Endothelial cell (in vitro differentiated cells): ENCODE data around the gene CERKL. TPM values are rescaled to one million over a fixed set of nuclear protein-coding genes. Genes with fewer than 3 reads are reported as not detected.

ENCODE experiments used
- DNase-seq: peaks from one replicate; pipeline ENCODE4 v3.0.0; 2021; ENCODE audit warnings: low spot score
- H3K27ac Mint-ChIP-seq: one replicate; pipeline ENCODE4 v1.8.0; 2021; ENCODE audit warnings: mixed read lengths, inconsistent platforms; ENCODE audit not compliant: unreplicated experiment
- H3K27me3 Mint-ChIP-seq: one replicate; pipeline ENCODE4 v1.8.0; 2021; ENCODE audit warnings: mild to moderate bottlenecking, moderate library complexity, mixed read lengths, inconsistent platforms; ENCODE audit not compliant: unreplicated experiment
- H3K36me3 Mint-ChIP-seq: one replicate; pipeline ENCODE4 v1.8.0; 2021; ENCODE audit warnings: mild to moderate bottlenecking, low read depth, mixed read lengths, inconsistent platforms; ENCODE audit not compliant: unreplicated experiment
- H3K4me1 Mint-ChIP-seq: one replicate; pipeline ENCODE4 v1.8.0; 2021; ENCODE audit warnings: mild to moderate bottlenecking, mixed read lengths, inconsistent platforms; ENCODE audit not compliant: unreplicated experiment
- H3K4me3 Mint-ChIP-seq: one replicate; pipeline ENCODE4 v1.8.0; 2021; ENCODE audit warnings: mild to moderate bottlenecking, mixed read lengths, inconsistent platforms; ENCODE audit not compliant: unreplicated experiment
- H3K9me3 Mint-ChIP-seq: one replicate; pipeline ENCODE4 v1.8.0; 2021; ENCODE audit warnings: mixed read lengths, inconsistent platforms; ENCODE audit not compliant: unreplicated experiment
- total RNA-seq: library from RNA; stranded (reverse); fragmentation: NEBNext Ultra II Directional; extraction: Animal tissue kit (Norgen Biotek cat#: 25700); gene quantifications from one replicate; pipeline ENCODE4 v1.2.1, GENCODE V29; 2021; ENCODE audit not compliant: unreplicated experiment
- TF ChIP-seq, protein P1 (sequence below): fragments of 200-600 bp; sonication (generic); IDR thresholded peaks from one replicate; pipeline ENCODE4 v1.5.0; 2021; ENCODE audit warnings: antibody characterized with exemption; ENCODE audit not compliant: unreplicated experiment

The CERKL gene
- total RNA-seq, 1 donor from 2014 or later, result 0.08 TPM

DNA sequence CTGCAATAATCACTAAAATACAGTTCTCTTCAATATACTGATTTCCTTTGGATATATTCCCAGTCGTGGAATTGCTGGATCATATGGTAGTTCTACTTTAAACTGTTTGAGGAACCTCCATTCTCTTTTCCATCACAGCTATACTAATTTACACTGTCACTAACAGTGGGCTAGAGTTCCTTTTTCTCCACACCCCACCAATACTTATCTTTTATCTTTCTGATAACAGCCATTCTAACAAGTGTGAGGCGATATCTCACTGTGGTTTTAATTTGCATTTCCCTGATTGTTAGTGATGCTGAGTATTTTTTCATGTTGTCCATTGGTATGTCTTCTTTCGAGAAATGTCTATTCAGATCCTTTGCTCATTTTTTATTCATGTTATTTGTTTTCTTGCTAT, 68.4 kb downstream of the CERKL start:
- Mint-ChIP-seq H3K4me1 (peaks cover 3% of the 10 kb centered on the region), H3K4me3 (no peak overlapping the region), H3K36me3 (no peaks in the 10 kb centered on the region), H3K27ac (no peak overlapping the region), H3K27me3 (no peaks in the 10 kb centered on the region), H3K9me3 (no peaks in the 10 kb centered on the region)
- TF ChIP-seq, protein P1, sequence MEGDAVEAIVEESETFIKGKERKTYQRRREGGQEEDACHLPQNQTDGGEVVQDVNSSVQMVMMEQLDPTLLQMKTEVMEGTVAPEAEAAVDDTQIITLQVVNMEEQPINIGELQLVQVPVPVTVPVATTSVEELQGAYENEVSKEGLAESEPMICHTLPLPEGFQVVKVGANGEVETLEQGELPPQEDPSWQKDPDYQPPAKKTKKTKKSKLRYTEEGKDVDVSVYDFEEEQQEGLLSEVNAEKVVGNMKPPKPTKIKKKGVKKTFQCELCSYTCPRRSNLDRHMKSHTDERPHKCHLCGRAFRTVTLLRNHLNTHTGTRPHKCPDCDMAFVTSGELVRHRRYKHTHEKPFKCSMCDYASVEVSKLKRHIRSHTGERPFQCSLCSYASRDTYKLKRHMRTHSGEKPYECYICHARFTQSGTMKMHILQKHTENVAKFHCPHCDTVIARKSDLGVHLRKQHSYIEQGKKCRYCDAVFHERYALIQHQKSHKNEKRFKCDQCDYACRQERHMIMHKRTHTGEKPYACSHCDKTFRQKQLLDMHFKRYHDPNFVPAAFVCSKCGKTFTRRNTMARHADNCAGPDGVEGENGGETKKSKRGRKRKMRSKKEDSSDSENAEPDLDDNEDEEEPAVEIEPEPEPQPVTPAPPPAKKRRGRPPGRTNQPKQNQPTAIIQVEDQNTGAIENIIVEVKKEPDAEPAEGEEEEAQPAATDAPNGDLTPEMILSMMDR, result no peak
- no peak for DNase-seq

DNA sequence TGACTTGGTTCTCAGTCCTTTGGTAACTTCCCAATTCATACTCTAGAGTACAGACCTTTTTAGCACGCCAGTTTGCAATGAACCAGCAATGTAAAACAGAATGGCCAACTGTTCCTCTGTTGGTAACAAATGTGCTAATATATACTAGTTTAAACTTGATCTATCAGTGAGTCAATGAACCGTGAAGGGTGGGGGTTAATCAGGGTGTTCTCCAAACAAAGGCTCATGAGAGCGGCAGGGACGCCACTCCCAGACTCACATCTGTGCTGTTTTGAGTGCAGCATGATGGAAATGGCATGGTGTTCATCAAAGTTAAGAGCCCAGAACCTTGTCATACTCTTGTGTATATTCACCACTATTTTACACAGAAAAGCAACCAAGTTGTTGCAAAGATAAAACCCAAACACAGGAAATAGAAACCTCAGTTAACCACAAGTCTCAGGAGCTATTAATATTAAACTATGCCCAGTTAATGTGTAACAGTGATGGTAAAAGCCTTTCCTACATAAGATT, 70.3 kb downstream of the CERKL start:
- Mint-ChIP-seq H3K27me3 (no peaks in the 10 kb centered on the region), H3K4me1 (peaks cover 3% of the 10 kb centered on the region), H3K36me3 (no peaks in the 10 kb centered on the region), H3K9me3 (no peaks in the 10 kb centered on the region), H3K4me3 (no peak overlapping the region), H3K27ac (no peak overlapping the region)
- no peak for DNase-seq
- TF ChIP-seq, protein P1, result no peak

DNA sequence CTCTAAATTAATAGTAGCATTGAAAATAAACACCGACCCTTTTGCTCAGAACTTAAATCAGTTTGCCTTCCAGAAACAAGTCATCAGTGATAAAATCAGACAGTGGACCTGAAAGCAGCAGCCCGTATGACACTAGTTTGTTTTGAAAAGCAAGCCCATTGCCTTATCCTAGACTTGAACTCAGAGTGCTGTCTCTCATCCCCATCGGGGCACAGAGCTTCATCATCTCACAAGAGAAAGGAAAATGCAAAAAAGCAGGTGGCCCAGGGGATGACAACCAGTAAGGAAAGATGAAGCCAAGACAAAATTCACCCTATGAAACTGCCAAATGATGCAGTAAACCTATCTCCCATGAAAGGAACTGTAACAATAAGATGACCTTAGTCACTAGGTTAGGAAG, 71.2 kb downstream of the CERKL start:
- H3K27ac Mint-ChIP-seq, result no peak overlapping the region
- no peak for DNase-seq
- no peaks in the 10 kb centered on the region for H3K36me3 Mint-ChIP-seq
- peaks cover 3% of the 10 kb centered on the region for H3K4me1 Mint-ChIP-seq
- no peaks in the 10 kb centered on the region for H3K9me3 Mint-ChIP-seq
- TF ChIP-seq, protein P1, result no peak
- no peak overlapping the region for H3K4me3 Mint-ChIP-seq
- H3K27me3 Mint-ChIP-seq, result no peaks in the 10 kb centered on the region

DNA sequence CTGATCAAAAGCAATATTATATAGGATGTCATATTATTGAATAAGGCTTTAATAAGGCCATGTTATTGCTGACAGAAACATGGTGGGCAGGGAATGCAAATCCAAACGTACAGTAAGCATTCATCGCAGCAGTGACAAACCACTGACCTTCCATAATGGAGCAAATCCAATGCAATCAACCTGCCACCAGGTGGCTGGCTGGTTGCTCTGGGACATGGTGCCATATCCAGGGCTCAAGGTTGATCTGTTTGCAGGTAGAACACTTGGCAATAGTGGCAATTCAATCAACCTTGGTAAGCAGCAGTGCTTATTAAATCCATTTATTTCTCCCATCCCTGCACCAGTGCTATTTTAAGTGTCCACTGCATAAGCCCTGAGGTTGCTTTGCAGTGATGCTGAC, 75.4 kb downstream of the CERKL start:
- Mint-ChIP-seq H3K4me3 (no peak overlapping the region), H3K36me3 (no peaks in the 10 kb centered on the region), H3K4me1 (no peaks in the 10 kb centered on the region), H3K27me3 (no peaks in the 10 kb centered on the region), H3K9me3 (no peaks in the 10 kb centered on the region), H3K27ac (no peak overlapping the region)
- TF ChIP-seq, protein P1, result peak; percentile 56
- DNase-seq, result peak; percentile 11

DNA sequence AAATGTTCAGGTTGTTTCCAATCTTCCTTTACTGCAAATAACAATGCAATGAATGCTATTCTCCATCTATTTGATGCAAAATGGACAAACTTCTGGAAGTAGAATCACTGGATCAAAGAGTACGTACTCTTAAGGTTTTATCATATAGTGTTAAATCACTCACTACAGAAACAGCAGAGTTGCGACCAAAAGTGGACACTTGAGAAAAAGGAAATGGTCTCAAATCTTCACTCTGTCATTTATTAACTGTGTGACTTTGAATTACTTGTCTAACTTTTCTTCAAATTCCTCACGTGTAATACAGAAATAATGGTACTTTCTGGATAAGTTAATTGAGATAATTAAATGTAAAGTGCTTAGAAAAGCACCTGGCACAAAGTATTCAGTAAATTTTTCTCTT, 78.1 kb downstream of the CERKL start:
- TF ChIP-seq, protein P1, result no peak
- H3K9me3 Mint-ChIP-seq, result no peaks in the 10 kb centered on the region
- no peaks in the 10 kb centered on the region for H3K4me1 Mint-ChIP-seq
- H3K36me3 Mint-ChIP-seq, result no peaks in the 10 kb centered on the region
- H3K27ac Mint-ChIP-seq, result no peak overlapping the region
- H3K27me3 Mint-ChIP-seq, result no peaks in the 10 kb centered on the region
- no peak for DNase-seq
- H3K4me3 Mint-ChIP-seq, result no peak overlapping the region
